ENCODE data around the gene HOXB13.

Gene HOXB13

GRCh38 chr17:48747445-48748363 lies 19.2 kb upstream of the HOXB13 start:
- no peak overlapping the region for H3K27ac ChIP-seq (ENCODE audit: low read length)
- peaks cover 1% of the 10 kb centered on the region for H3K4me1 ChIP-seq (ENCODE audit: control insufficient read depth, insufficient read depth, low read length)
- no peaks in the 10 kb centered on the region for H3K36me3 ChIP-seq (ENCODE audit: control insufficient read depth in 2 of 2, insufficient read depth in 2 of 2, low read length in 2 of 2)
- no peak overlapping the region for H3K9ac ChIP-seq (ENCODE audit: low read length in 2 of 2)
- peaks cover 84 to 93% of the 10 kb centered on the region in 2 donors for H3K27me3 ChIP-seq (ENCODE audit: control insufficient read depth in 1 of 2, insufficient read depth in 2 of 2, low read length in 2 of 2)
- no peak overlapping the region for H3K4me3 ChIP-seq (ENCODE audit: low read length in 2 of 2)
- no peaks in the 10 kb centered on the region for H3K9me3 ChIP-seq (ENCODE audit: control insufficient read depth in 2 of 2, low read length in 2 of 2)

DNA sequence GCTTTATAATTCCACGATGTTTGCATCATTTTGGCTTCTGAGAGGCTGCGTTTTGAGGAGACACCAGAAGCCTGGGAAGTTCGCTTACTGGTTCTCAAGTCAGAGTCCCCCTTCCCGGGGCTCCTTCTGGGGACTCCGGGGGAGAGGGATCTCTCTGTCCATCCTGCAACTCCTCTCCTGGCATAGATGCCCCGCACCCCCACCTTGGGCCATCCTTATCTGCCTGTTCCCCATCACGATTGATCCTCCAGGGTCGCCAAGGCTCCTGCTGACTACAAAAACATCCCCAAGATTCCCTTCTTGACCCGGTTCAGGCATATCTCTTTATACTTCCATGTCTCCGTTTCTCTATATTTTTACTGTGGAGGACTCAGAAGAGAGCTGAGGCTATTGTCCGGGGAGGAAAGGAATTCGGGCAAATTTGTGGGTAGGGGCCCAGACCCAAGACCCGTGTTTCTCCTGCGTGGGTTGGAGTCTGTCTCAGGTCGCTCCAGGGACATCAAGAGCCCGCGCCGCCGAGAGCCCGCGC lies 18.4 kb upstream of the HOXB13 start:
- H3K27me3 ChIP-seq (ENCODE audit: control insufficient read depth in 1 of 2, insufficient read depth in 2 of 2, low read length in 2 of 2), result peaks cover 83 to 92% of the 10 kb centered on the region in 2 donors
- no peaks in the 10 kb centered on the region for H3K4me1 ChIP-seq (ENCODE audit: control insufficient read depth, insufficient read depth, low read length)
- H3K36me3 ChIP-seq (ENCODE audit: control insufficient read depth in 2 of 2, insufficient read depth in 2 of 2, low read length in 2 of 2), result no peaks in the 10 kb centered on the region
- no peak overlapping the region for H3K27ac ChIP-seq (ENCODE audit: low read length)
- H3K9me3 ChIP-seq (ENCODE audit: control insufficient read depth in 2 of 2, low read length in 2 of 2), result no peaks in the 10 kb centered on the region
- H3K4me3 ChIP-seq (ENCODE audit: low read length in 2 of 2), result no peak overlapping the region
- no peak overlapping the region for H3K9ac ChIP-seq (ENCODE audit: low read length in 2 of 2)

- no peak overlapping the region for H3K4me3 ChIP-seq (ENCODE audit: low read length in 2 of 2)
- H3K9ac ChIP-seq (ENCODE audit: low read length in 2 of 2), result no peak overlapping the region
- H3K27ac ChIP-seq (ENCODE audit: low read length), result no peak overlapping the region
- no peaks in the 10 kb centered on the region for H3K4me1 ChIP-seq (ENCODE audit: control insufficient read depth, insufficient read depth, low read length)
- no peaks in the 10 kb centered on the region for H3K9me3 ChIP-seq (ENCODE audit: control insufficient read depth in 2 of 2, low read length in 2 of 2)
- no peaks in the 10 kb centered on the region for H3K36me3 ChIP-seq (ENCODE audit: control insufficient read depth in 2 of 2, insufficient read depth in 2 of 2, low read length in 2 of 2)
- H3K27me3 ChIP-seq (ENCODE audit: control insufficient read depth in 1 of 2, insufficient read depth in 2 of 2, low read length in 2 of 2), result peaks cover 74 to 91% of the 10 kb centered on the region in 2 donors
Measured at GRCh38 chr17:48745381-48746275, 17.1 kb upstream of the HOXB13 start.

GRCh38 chr17:48740537-48740936 lies 12.0 kb upstream of the HOXB13 start:
- Histone ChIP-seq H3K9me3 (ENCODE audit: control insufficient read depth in 2 of 2, low read length in 2 of 2) (no peaks in the 10 kb centered on the region), H3K27ac (ENCODE audit: low read length) (no peak overlapping the region), H3K36me3 (ENCODE audit: control insufficient read depth in 2 of 2, insufficient read depth in 2 of 2, low read length in 2 of 2) (no peaks in the 10 kb centered on the region), H3K27me3 (ENCODE audit: control insufficient read depth in 1 of 2, insufficient read depth in 2 of 2, low read length in 2 of 2) (peaks cover 75 to 76% of the 10 kb centered on the region in 2 donors), H3K4me3 (ENCODE audit: low read length in 2 of 2) (no peak overlapping the region), H3K4me1 (ENCODE audit: control insufficient read depth, insufficient read depth, low read length) (no peaks in the 10 kb centered on the region), H3K9ac (ENCODE audit: low read length in 2 of 2) (no peak overlapping the region)

DNA sequence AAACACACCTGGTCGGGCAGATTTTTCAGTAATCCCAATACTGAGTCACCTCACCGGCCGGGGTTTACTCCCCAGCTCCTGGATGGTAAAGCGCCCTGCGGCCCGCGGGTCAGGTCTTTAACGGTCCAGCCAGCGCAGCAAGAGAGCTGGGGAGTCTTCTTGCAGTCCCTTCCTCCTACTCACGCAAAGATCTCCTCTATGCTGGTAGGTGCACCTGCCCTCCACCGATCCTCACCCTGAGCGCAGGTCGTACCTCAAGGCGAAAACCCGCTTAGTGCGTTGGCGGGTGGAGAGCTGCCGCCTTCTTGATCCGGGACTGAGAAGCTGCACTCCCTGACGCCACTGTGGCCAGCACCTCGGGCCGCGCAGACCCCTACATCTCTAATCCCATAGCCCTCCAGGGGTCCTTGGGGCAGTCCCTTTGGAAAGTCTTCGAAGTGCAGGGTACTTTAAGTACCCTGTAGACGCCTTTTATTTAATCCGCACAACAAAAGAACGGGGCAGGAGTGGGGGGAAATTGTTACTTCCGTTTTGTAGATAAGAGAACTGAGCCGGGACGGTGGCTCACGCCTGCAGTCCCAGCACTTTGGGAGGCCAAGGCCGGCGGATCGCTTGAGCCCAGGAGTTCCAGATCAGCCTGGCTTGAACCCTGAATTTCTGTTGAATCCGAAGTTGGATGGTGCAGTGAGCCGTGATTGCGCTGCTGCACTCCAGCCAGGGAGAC lies 10.4 kb upstream of the HOXB13 start:
- Histone ChIP-seq H3K36me3 (ENCODE audit: control insufficient read depth in 2 of 2, insufficient read depth in 2 of 2, low read length in 2 of 2) (no peaks in the 10 kb centered on the region), H3K4me1 (ENCODE audit: control insufficient read depth, insufficient read depth, low read length) (no peaks in the 10 kb centered on the region), H3K9ac (ENCODE audit: low read length in 2 of 2) (no peak overlapping the region), H3K4me3 (ENCODE audit: low read length in 2 of 2) (no peak overlapping the region), H3K9me3 (ENCODE audit: control insufficient read depth in 2 of 2, low read length in 2 of 2) (no peaks in the 10 kb centered on the region), H3K27ac (ENCODE audit: low read length) (no peak overlapping the region), H3K27me3 (ENCODE audit: control insufficient read depth in 1 of 2, insufficient read depth in 2 of 2, low read length in 2 of 2) (peaks cover 72 to 79% of the 10 kb centered on the region in 2 donors)

- Histone ChIP-seq H3K27ac (ENCODE audit: low read length) (no peak overlapping the region), H3K4me1 (ENCODE audit: control insufficient read depth, insufficient read depth, low read length) (no peaks in the 10 kb centered on the region), H3K27me3 (ENCODE audit: control insufficient read depth in 1 of 2, insufficient read depth in 2 of 2, low read length in 2 of 2) (peaks cover 72 to 78% of the 10 kb centered on the region in 2 donors), H3K9ac (ENCODE audit: low read length in 2 of 2) (no peak overlapping the region), H3K9me3 (ENCODE audit: control insufficient read depth in 2 of 2, low read length in 2 of 2) (no peaks in the 10 kb centered on the region), H3K36me3 (ENCODE audit: control insufficient read depth in 2 of 2, insufficient read depth in 2 of 2, low read length in 2 of 2) (no peaks in the 10 kb centered on the region), H3K4me3 (ENCODE audit: low read length in 2 of 2) (no peak overlapping the region)
Measured at GRCh38 chr17:48738424-48738802, 9.9 kb upstream of the HOXB13 start.

DNA sequence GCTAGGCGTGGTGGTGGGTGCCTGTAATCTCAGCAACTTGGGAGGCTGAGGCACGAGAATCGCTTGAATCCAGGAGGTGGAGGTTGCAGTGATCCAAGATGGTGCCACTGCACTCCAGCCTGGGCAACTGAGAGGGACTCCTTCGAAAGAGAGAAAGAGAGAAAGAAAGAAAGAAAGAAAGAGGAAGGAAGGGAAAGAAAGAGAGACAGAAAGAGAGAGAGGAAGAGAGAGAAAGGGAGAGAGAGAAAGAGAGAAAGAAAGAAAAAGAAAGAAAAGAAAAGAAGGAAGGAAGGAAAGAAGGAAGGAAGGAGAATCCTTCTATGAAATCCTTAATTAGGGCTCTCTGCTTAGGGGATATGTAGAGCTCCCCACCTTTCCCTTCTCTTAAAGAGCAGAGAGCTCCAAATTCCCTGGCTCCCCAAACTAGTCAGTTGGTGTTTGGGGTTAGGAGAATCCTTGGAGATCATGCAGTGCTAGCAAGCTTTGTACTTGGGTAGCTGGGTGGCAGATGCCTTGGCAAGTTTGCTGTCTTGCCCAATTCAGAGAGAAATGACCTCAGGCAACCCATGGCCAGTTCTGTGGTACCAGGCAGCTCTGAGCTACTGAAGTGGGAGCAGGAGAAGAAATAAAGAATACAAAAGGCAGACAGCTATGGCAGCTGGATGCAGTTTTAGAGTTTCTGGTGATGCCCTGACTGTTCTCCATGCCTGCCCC lies 8.9 kb upstream of the HOXB13 start:
- Histone ChIP-seq H3K27me3 (ENCODE audit: control insufficient read depth in 1 of 2, insufficient read depth in 2 of 2, low read length in 2 of 2) (peaks cover 74 to 78% of the 10 kb centered on the region in 2 donors), H3K36me3 (ENCODE audit: control insufficient read depth in 2 of 2, insufficient read depth in 2 of 2, low read length in 2 of 2) (no peaks in the 10 kb centered on the region), H3K4me3 (ENCODE audit: low read length in 2 of 2) (no peak overlapping the region), H3K4me1 (ENCODE audit: control insufficient read depth, insufficient read depth, low read length) (no peaks in the 10 kb centered on the region), H3K9ac (ENCODE audit: low read length in 2 of 2) (no peak overlapping the region), H3K9me3 (ENCODE audit: control insufficient read depth in 2 of 2, low read length in 2 of 2) (no peaks in the 10 kb centered on the region), H3K27ac (ENCODE audit: low read length) (no peak overlapping the region)

- H3K9ac ChIP-seq (ENCODE audit: low read length in 2 of 2), result no peak overlapping the region
- H3K4me3 ChIP-seq (ENCODE audit: low read length in 2 of 2), result no peak overlapping the region
- no peak overlapping the region for H3K27ac ChIP-seq (ENCODE audit: low read length)
- no peaks in the 10 kb centered on the region for H3K36me3 ChIP-seq (ENCODE audit: control insufficient read depth in 2 of 2, insufficient read depth in 2 of 2, low read length in 2 of 2)
- H3K4me1 ChIP-seq (ENCODE audit: control insufficient read depth, insufficient read depth, low read length), result no peaks in the 10 kb centered on the region
- peaks cover 76 to 84% of the 10 kb centered on the region in 2 donors for H3K27me3 ChIP-seq (ENCODE audit: control insufficient read depth in 1 of 2, insufficient read depth in 2 of 2, low read length in 2 of 2)
- no peaks in the 10 kb centered on the region for H3K9me3 ChIP-seq (ENCODE audit: control insufficient read depth in 2 of 2, low read length in 2 of 2)
Measured at GRCh38 chr17:48735062-48735351, 6.5 kb upstream of the HOXB13 start.

DNA sequence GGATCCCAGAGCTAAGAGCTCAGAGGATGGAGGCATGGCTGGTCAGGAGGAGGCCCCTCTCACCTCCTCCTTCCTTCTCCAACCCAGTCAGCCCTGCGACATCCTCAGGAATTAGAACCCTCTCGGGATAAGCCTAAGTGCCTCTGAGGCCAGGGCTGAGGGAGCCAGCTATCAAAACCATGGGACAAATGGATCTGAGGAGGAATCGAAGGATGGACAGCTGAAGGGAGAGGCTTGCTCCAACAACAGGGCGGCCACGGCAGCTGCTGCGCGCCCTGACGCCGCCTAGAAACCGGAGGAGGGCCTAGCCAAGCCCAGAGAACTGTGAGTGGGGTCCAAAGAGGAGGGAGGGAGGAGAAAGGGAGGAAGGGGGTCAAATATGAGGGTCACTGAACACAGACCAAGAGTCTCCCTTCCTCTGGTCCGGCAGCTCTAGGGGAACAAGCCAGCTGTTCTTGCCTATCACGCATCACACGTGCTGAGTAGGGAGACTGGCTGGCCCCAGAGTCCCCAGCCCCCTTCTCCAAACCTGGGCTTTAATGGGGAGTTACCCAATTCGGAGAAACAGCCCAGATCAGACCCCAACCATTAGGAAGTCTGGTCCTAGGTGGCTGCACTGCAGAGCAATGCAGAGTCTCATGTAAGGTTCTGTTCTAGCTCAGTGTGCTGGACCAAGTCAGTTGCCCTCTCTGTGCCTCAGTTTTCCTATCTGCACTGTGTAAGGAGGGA lies 5.9 kb upstream of the HOXB13 start:
- H3K27me3 ChIP-seq (ENCODE audit: control insufficient read depth in 1 of 2, insufficient read depth in 2 of 2, low read length in 2 of 2), result peaks cover 81 to 87% of the 10 kb centered on the region in 2 donors
- no peaks in the 10 kb centered on the region for H3K4me1 ChIP-seq (ENCODE audit: control insufficient read depth, insufficient read depth, low read length)
- no peak overlapping the region for H3K27ac ChIP-seq (ENCODE audit: low read length)
- H3K9ac ChIP-seq (ENCODE audit: low read length in 2 of 2), result no peak overlapping the region
- no peaks in the 10 kb centered on the region for H3K36me3 ChIP-seq (ENCODE audit: control insufficient read depth in 2 of 2, insufficient read depth in 2 of 2, low read length in 2 of 2)
- no peak overlapping the region for H3K4me3 ChIP-seq (ENCODE audit: low read length in 2 of 2)
- H3K9me3 ChIP-seq (ENCODE audit: control insufficient read depth in 2 of 2, low read length in 2 of 2), result no peaks in the 10 kb centered on the region

All from stomach smooth muscle (tissue), 2 donors.